Esophagus muscularis mucosa (tissue), 4 donors: ENCODE results near the gene RNF144A.

Experiments used
- EP300 ChIP-seq: sonication (generic); formaldehyde crosslinking; IDR thresholded peaks from one replicate; pipeline ENCODE4 v1.6.1; 2017; ENCODE audit warnings: antibody characterized with exemption
- POLR2A ChIP-seq: fragments of 450-650 bp; IDR thresholded peaks from one replicate; pipeline ENCODE4 v1.6.1; 2017; ENCODE audit warnings: antibody characterized with exemption, moderate library complexity, mild to moderate bottlenecking, low read depth
- TF ChIP-seq, protein P1 (sequence below), 3 experiments: fragments of 200-600 bp in 2 of 3; fragments of 450-650 bp in 1 of 3; sonication (generic) in 2 of 3; IDR thresholded peaks; one replicate each; pipeline ENCODE4 v1.5.1; 2017 to 2019; ENCODE audit warnings: antibody characterized with exemption in 3 of 3, mild to moderate bottlenecking in 2 of 3, moderate library complexity in 1 of 3

DNA sequence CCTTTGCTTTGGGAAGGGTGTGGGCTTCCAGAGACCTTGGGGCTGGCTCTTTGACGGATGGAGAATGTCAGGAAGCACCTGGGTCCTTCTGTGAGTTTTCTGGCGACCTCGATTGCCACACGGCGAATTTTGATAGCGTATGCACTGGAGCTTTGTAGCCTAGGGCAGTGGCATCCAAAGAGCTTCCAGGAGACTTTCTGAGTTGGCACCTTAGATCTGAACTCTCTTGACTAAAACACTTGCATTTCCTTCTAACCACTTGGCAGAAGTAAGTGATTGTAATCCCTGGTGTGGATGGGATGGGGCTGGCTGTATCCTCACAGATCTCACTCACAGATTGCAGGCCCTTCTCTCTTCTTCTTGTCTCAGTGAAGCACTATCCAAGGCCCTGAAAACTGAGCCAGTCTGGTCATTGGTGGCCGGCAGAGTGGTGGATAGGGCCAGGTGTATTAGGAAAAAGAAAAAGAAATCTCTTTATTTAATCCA is 7.8 kb downstream of the RNF144A start:
- TF ChIP-seq EP300 (no peak), POLR2A (no peak)
- TF ChIP-seq, protein P1, sequence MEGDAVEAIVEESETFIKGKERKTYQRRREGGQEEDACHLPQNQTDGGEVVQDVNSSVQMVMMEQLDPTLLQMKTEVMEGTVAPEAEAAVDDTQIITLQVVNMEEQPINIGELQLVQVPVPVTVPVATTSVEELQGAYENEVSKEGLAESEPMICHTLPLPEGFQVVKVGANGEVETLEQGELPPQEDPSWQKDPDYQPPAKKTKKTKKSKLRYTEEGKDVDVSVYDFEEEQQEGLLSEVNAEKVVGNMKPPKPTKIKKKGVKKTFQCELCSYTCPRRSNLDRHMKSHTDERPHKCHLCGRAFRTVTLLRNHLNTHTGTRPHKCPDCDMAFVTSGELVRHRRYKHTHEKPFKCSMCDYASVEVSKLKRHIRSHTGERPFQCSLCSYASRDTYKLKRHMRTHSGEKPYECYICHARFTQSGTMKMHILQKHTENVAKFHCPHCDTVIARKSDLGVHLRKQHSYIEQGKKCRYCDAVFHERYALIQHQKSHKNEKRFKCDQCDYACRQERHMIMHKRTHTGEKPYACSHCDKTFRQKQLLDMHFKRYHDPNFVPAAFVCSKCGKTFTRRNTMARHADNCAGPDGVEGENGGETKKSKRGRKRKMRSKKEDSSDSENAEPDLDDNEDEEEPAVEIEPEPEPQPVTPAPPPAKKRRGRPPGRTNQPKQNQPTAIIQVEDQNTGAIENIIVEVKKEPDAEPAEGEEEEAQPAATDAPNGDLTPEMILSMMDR (IDR thresholded peaks at IDR 0.05): no peak
